ENCODE measurements around the gene PRKD2. TPM values are rescaled to one million over a fixed set of nuclear protein-coding genes. Genes with fewer than 3 reads are reported as not detected.

Gene PRKD2
- total and polyA plus RNA-seq, 2 experiments from 2014 or later: 53.8 to 68.0 TPM

- H3K36me3 Mint-ChIP-seq (ENCODE audit: low read depth): peaks cover 19% of the 10 kb centered on the region
- H3K4me1 Mint-ChIP-seq: peaks cover 32% of the 10 kb centered on the region
- peak overlapping the region; percentile 97 for H3K4me3 Mint-ChIP-seq
- DNase-seq (ENCODE audit: low spot score) (no peak), ATAC-seq (no peak)
- peak overlapping the region; percentile 97 for H3K4me3 ChIP-seq
- 0 out of 2 replicates have a peak overlapping the region, but pooled peaks have one; percentile 44 for H2AFZ ChIP-seq
- H3K27me3 Mint-ChIP-seq (ENCODE audit: insufficient read depth, low read depth, poor library complexity): peaks cover 20% of the 10 kb centered on the region
- no peaks in the 10 kb centered on the region for H3K9me2 ChIP-seq (ENCODE audit: insufficient read depth)
- peak overlapping the region; percentile 94 for H3K27ac Mint-ChIP-seq
- TF ChIP-seq EZH2phosphoT487 (IDR thresholded peaks at IDR 0.05; ENCODE audit: unreplicated experiment) (no peak), REST (IDR thresholded peaks at IDR 0.05; ENCODE audit: unreplicated experiment) (no peak)
- no peaks in the 10 kb centered on the region for H3K9me3 Mint-ChIP-seq
- no peaks in the 10 kb centered on the region for H3K27me3 ChIP-seq (ENCODE audit: insufficient read depth)
- H3K4me1 ChIP-seq (ENCODE audit: insufficient read depth): peaks cover 28% of the 10 kb centered on the region
- 0 out of 2 replicates have a peak, but pooled peaks cover 8% of the 10 kb centered on the region for H3K36me3 ChIP-seq (ENCODE audit: insufficient read depth)
- peak overlapping the region; percentile 84 for H3K27ac ChIP-seq (ENCODE audit: low read depth)
- H3K79me2 ChIP-seq (replicated peaks; ENCODE audit: insufficient read depth): peaks cover 33% of the 10 kb centered on the region
- H3F3A ChIP-seq (replicated peaks; ENCODE audit: low read depth): peaks cover 28% of the 10 kb centered on the region
- H3K4me2 ChIP-seq: peak overlapping the region; percentile 77
- peaks cover 15% of the 10 kb centered on the region for H4K20me1 ChIP-seq (replicated peaks; ENCODE audit: insufficient read depth)
Measured at GRCh38 chr19:46714444-46715106, 2.3 kb downstream of the PRKD2 start.

GRCh38 chr19:46713781-46714443 lies 3.0 kb downstream of the PRKD2 start:
- Histone ChIP-seq H3K27ac (ENCODE audit: low read depth) (peak overlapping the region; percentile 78; the same call in 1 of the 2 replicates), H3K4me2 (peak overlapping the region; percentile 77), H3K36me3 (ENCODE audit: insufficient read depth) (0 out of 2 replicates have a peak, but pooled peaks cover 13% of the 10 kb centered on the region), H3K79me2 (replicated peaks; ENCODE audit: insufficient read depth) (peaks cover 33% of the 10 kb centered on the region), H2AFZ (peak overlapping the region; percentile 47; the same call in 1 of the 2 replicates), H4K20me1 (replicated peaks; ENCODE audit: insufficient read depth) (peaks cover 19% of the 10 kb centered on the region), H3K9me2 (ENCODE audit: insufficient read depth) (no peaks in the 10 kb centered on the region), H3K4me3 (peak overlapping the region; percentile 97), H3F3A (replicated peaks; ENCODE audit: low read depth) (peaks cover 23% of the 10 kb centered on the region), H3K4me1 (ENCODE audit: insufficient read depth) (peaks cover 28% of the 10 kb centered on the region), H3K27me3 (ENCODE audit: insufficient read depth) (no peaks in the 10 kb centered on the region)
- H3K9me3 Mint-ChIP-seq: no peaks in the 10 kb centered on the region
- DNase-seq (ENCODE audit: low spot score) (peak; percentile 91), ATAC-seq (peak; percentile 37)
- TF ChIP-seq ZNF114 (CRISPR knock-in tag; IDR thresholded peaks at IDR 0.05): no peak
- no peak for TF ChIP-seq JUNB (IDR thresholded peaks at IDR 0.05; ENCODE audit: unreplicated experiment)
- no peak for TF ChIP-seq ETS1 (IDR thresholded peaks at IDR 0.05)
- peak; percentile 76 for TF ChIP-seq POLR2AphosphoS5 (IDR thresholded peaks at IDR 0.05; ENCODE audit: low read depth)
- TF ChIP-seq ZNF462 (CRISPR knock-in tag; IDR thresholded peaks at IDR 0.05): no peak
- peak overlapping the region; percentile 97 for H3K4me3 Mint-ChIP-seq
- peaks cover 22% of the 10 kb centered on the region for H3K36me3 Mint-ChIP-seq (ENCODE audit: low read depth)
- H3K4me1 Mint-ChIP-seq: peaks cover 28% of the 10 kb centered on the region
- peak overlapping the region; percentile 92; the same call in 1 of the 2 replicates for H3K27ac Mint-ChIP-seq
- peaks cover 18% of the 10 kb centered on the region for H3K27me3 Mint-ChIP-seq (ENCODE audit: insufficient read depth, low read depth, poor library complexity)
